Keratinocyte (primary cell): Measurements from ENCODE around the gene ARNT2.

Experiments used
- CTCF ChIP-seq, 3 experiments: IDR thresholded peaks in 1 of 3; conservative IDR thresholded peaks in 1 of 3; optimal IDR thresholded peaks in 1 of 3; 2 replicates in 2 of 3; 3 replicates in 1 of 3; pipeline versions ENCODE3 to v1.5.1; 2011; ENCODE audit warnings: low read length in 3 of 3, mild to moderate bottlenecking in 3 of 3, moderate library complexity in 2 of 3, control low read depth in 1 of 3, inconsistent platforms in 1 of 3; ENCODE audit not compliant: insufficient read depth in 2 of 3; ENCODE audit errors: extremely low read depth in 1 of 3
- EZH2 ChIP-seq: IDR thresholded peaks from one replicate; pipeline ENCODE4 v1.6.1; 2012; ENCODE audit warnings: inconsistent platforms, mild to moderate bottlenecking, low read length, moderate library complexity

- TF ChIP-seq CTCF (optimal IDR thresholded peaks at IDR 0.05 in 1 of 3, IDR thresholded peaks at IDR 0.05 in 1 of 3, conservative IDR thresholded peaks at IDR 0.05 in 1 of 3; ENCODE audit: extremely low read depth in 1 of 3, insufficient read depth in 2 of 3, low read length in 3 of 3): no peak
- TF ChIP-seq EZH2: no peak
Measured at GRCh38 chr15:80582816-80583423, 178.7 kb downstream of the ARNT2 start.
